K562 (cell line): ENCODE results near the gene PLCL1. TPM values are rescaled to one million over a fixed set of nuclear protein-coding genes. Genes with fewer than 3 reads are reported as not detected.
A peak's percentile ranks its signal among the peaks of the same experiment; 100 is the strongest.

Experiments
- ATAC-seq: fragments of 200-7000 bp; cut with Tn5 transposase; 3 replicates; pipeline ENCODE4 v1.9.1; 2020; ENCODE audit warnings: moderate library complexity
- BruUV-seq: library from RNA; stranded (reverse); fragments of 400-500 nt; replicated peaks from 2 replicates; lab custom pipeline; 2021; lab: Mats Ljungman, UMichigan
- CTCF ChIA-PET: fragments of 300-600 bp; formaldehyde crosslinking; extraction: SDS; loops from one replicate; lab custom pipeline; 2021; ENCODE audit warnings: low intra/inter-chr PET ratio; lab: Yijun Ruan, JAX
- POLR2A ChIA-PET: fragments of 300-600, 350-650 bp; sonication (Branson Sonifier 250); formaldehyde crosslinking; extraction: SDS; loops from one replicate; lab custom pipeline; 2021; ENCODE audit warnings: antibody characterized with exemption, inconsistent platforms; lab: Yijun Ruan, JAX
- DNase-seq, 4 experiments: peaks; one replicate each; pipeline versions ENCODE4 v3.0.0 to v3.0.0-alpha.2; 2011 to 2018; ENCODE audit warnings: low spot score in 3 of 4, mixed read lengths in 3 of 4; ENCODE audit errors: extremely low read depth in 1 of 4
- FAIRE-seq: peaks from 2 replicates; lab custom pipeline; 2011; peaks lifted over from hg19 to GRCh38; lab: Jason Lieb, UNC
- H2AFZ ChIP-seq: 2 replicates; pipeline ENCODE4 v1.6.0; 2011; ENCODE audit warnings: low read depth, low read length, control low read depth, inconsistent platforms
- H3K27ac ChIP-seq: fragments of 200-600 bp; 3 replicates; pipeline ENCODE4 v1.8.0; 2011; ENCODE audit warnings: low read depth, mild to moderate bottlenecking, control low read depth, inconsistent platforms, low read length, moderate library complexity, mixed read lengths; ENCODE audit errors: extremely low read depth
- H3K27me3 ChIP-seq, 2 experiments: fragments of 300-600 bp in 1 of 2; 2 replicates in 1 of 2; 3 replicates in 1 of 2; pipeline versions ENCODE4 v1.6.0 to v1.8.0; 2011; ENCODE audit warnings: inconsistent platforms in 2 of 2, low read length in 2 of 2, mild to moderate bottlenecking in 1 of 2, mixed read lengths in 1 of 2, moderate library complexity in 1 of 2; ENCODE audit not compliant: control insufficient read depth in 2 of 2, insufficient read depth in 2 of 2
- H3K36me3 ChIP-seq: fragments of 300-600 bp; 3 replicates; pipeline ENCODE4 v1.8.0; 2011; ENCODE audit warnings: mild to moderate bottlenecking, low read length, inconsistent platforms; ENCODE audit not compliant: control insufficient read depth, insufficient read depth
- H3K4me1 ChIP-seq, 2 experiments: fragments of 200-600 bp in 1 of 2; replicated peaks in 1 of 2; 2 replicates in 1 of 2; 3 replicates in 1 of 2; pipeline versions ENCODE4 v1.5.1 to v1.8.0; 2011; ENCODE audit warnings: inconsistent platforms in 2 of 2, low read length in 2 of 2, mild to moderate bottlenecking in 1 of 2, mixed read lengths in 1 of 2, moderate library complexity in 1 of 2; ENCODE audit not compliant: control insufficient read depth in 2 of 2, insufficient read depth in 2 of 2
- H3K4me2 ChIP-seq: 2 replicates; pipeline ENCODE4 v1.6.1; 2011; ENCODE audit warnings: low read length, control low read depth, inconsistent platforms, mixed read lengths; ENCODE audit not compliant: insufficient read depth
- H3K4me3 ChIP-seq: fragments of 200-600 bp; sonication (generic), shearing (Covaris generic); 2 replicates; pipeline ENCODE4 v1.5.1; 2016; ENCODE audit warnings: control low read depth, inconsistent platforms
- H3K79me2 ChIP-seq: fragments of 200-600 bp; 3 replicates; pipeline ENCODE4 v1.8.0; 2011; ENCODE audit warnings: low read length, inconsistent platforms; ENCODE audit not compliant: control insufficient read depth, insufficient read depth
- H3K9ac ChIP-seq, 2 experiments: 2 replicates each; pipeline versions ENCODE4 v1.6.0 to v1.6.1; 2011; ENCODE audit warnings: low read depth in 2 of 2, low read length in 2 of 2, control low read depth in 1 of 2, inconsistent platforms in 1 of 2, mild to moderate bottlenecking in 1 of 2, mixed read lengths in 1 of 2; ENCODE audit not compliant: insufficient read depth in 1 of 2
- H3K9me1 ChIP-seq: one replicate; pipeline ENCODE4 v1.6.0; 2011; ENCODE audit warnings: inconsistent platforms, mild to moderate bottlenecking, low read length, moderate library complexity; ENCODE audit not compliant: control insufficient read depth, insufficient read depth
- H3K9me3 ChIP-seq: replicated peaks from 2 replicates; pipeline ENCODE4 v1.5.1; 2011; ENCODE audit warnings: low read depth, low read length, inconsistent platforms; ENCODE audit not compliant: control insufficient read depth, insufficient read depth
- H4K20me1 ChIP-seq: replicated peaks from 2 replicates; pipeline ENCODE4 v1.6.1; 2011; ENCODE audit warnings: low read length, inconsistent platforms, mixed read lengths; ENCODE audit not compliant: control insufficient read depth, insufficient read depth
- ARHGAP35 ChIP-seq: fragments of 450-650 bp; IDR thresholded peaks from 2 replicates; pipeline ENCODE4 v1.6.1; 2018; ENCODE audit not compliant: partially characterized antibody
- ATF1 ChIP-seq, 2 experiments: fragments of 450-650 bp in 1 of 2; IDR thresholded peaks; 2 replicates each; pipeline ENCODE4 v1.6.1; 2016; ENCODE audit warnings: missing compliant biosample characterization in 1 of 2, missing genetic modification characterization in 1 of 2
- CBFA2T2 ChIP-seq: fragments of 450-650 bp; conservative IDR thresholded peaks from 2 replicates; pipeline ENCODE4 v1.6.1; 2017; ENCODE audit warnings: mild to moderate bottlenecking
- HDAC6 ChIP-seq: IDR thresholded peaks from 2 replicates; pipeline ENCODE4 v1.6.1; 2012; ENCODE audit warnings: low read depth, mild to moderate bottlenecking, control low read depth, inconsistent platforms, low read length, moderate library complexity
- HDGF ChIP-seq: fragments of 450-650 bp; IDR thresholded peaks from 2 replicates; pipeline ENCODE4 v1.6.1; 2016
- HMG20A ChIP-seq: fragments of 450-650 bp; formaldehyde crosslinking; conservative IDR thresholded peaks from 2 replicates; pipeline ENCODE4 v1.4.0; 2020; ENCODE audit warnings: mild to moderate bottlenecking, mixed read lengths
- NFIC ChIP-seq: fragments of 450-650 bp; IDR thresholded peaks from 2 replicates; pipeline ENCODE4 v1.6.1; 2017; ENCODE audit warnings: mild to moderate bottlenecking, inconsistent platforms
- NRF1 ChIP-seq, 2 experiments: fragments of 450-650 bp; IDR thresholded peaks in 1 of 2; conservative IDR thresholded peaks in 1 of 2; 2 replicates each; pipeline ENCODE4 v1.6.1; 2014; ENCODE audit warnings: mild to moderate bottlenecking in 2 of 2
- PYGO2 ChIP-seq: fragments of 450-650 bp; IDR thresholded peaks from 2 replicates; pipeline ENCODE4 v1.6.1; 2016; ENCODE audit warnings: mild to moderate bottlenecking, missing genetic modification characterization, moderate library complexity, missing compliant biosample characterization
- RBM17 ChIP-seq: fragments of 200-400 bp; formaldehyde crosslinking; IDR thresholded peaks from 2 replicates; pipeline ENCODE4 v1.6.1; 2017; ENCODE audit warnings: low read depth, mild to moderate bottlenecking, low read length, borderline replicate concordance
- RCOR1 ChIP-seq, 2 experiments: IDR thresholded peaks; 2 replicates each; pipeline ENCODE4 v1.6.1; 2012; ENCODE audit warnings: low read depth in 2 of 2, low read length in 2 of 2, borderline replicate concordance in 1 of 2, improper control_type of control experiment in 1 of 2
- SP1 ChIP-seq: sonication (generic); formaldehyde crosslinking; IDR thresholded peaks from 2 replicates; pipeline ENCODE4 v1.8.1; 2022; ENCODE audit warnings: mild to moderate bottlenecking, missing genetic modification reagents
- THRAP3 ChIP-seq: fragments of 450-650 bp; IDR thresholded peaks from 2 replicates; pipeline ENCODE4 v1.6.1; 2016; ENCODE audit warnings: mild to moderate bottlenecking, inconsistent platforms, borderline replicate concordance
- ZKSCAN3 ChIP-seq: fragments of 250-450 bp; sonication (Bioruptor Pico); IDR thresholded peaks from 2 replicates; pipeline ENCODE4 v1.4.0; 2020
- ZNF316 ChIP-seq: fragments of 450-650 bp; IDR thresholded peaks from 2 replicates; pipeline ENCODE4 v1.6.1; 2016
- ZNF77 ChIP-seq: fragments of 250-450 bp; sonication (Bioruptor Pico); IDR thresholded peaks from 2 replicates; pipeline ENCODE4 v1.5.0; 2020
- ZNF79 ChIP-seq: fragments of 250-450 bp; sonication (Bioruptor Pico); IDR thresholded peaks from 2 replicates; pipeline ENCODE4 v1.4.0; 2020; ENCODE audit warnings: low read depth, mild to moderate bottlenecking, moderate library complexity
- WGBS: fragments of 100-300 bp; shearing (Covaris generic); methylation state at CpG from one replicate; pipeline ENCODE4 v1.1.6; 2016; ENCODE audit warnings: low coverage, mixed read lengths; ENCODE audit not compliant: insufficient coverage; ENCODE audit errors: missing lambda C conversion rate; 5-methylcytosine and 5-hydroxymethylcytosine counted together
- in situ Hi-C: fragments of 300-500 bp; cut with MboI; formaldehyde crosslinking; loops from 4 replicates; pipeline ENCODE4 v1.15.0; 2018; ENCODE audit warnings: inconsistent platforms, mixed read lengths
- intact Hi-C: fragments of 100-400 bp; cut with micrococcal nuclease; formaldehyde crosslinking; loops from 2 replicates; pipeline ENCODE4 v1.14.2; 2022
- polyA plus RNA-seq, 8 experiments: library from polyadenylated mRNA; depleted of rRNA in 4 of 8; stranded (reverse) in 5 of 8; unstranded in 3 of 8; fragments of >200 nt; fragmentation: Nextera tagmentation in 2 of 8; fragmentation: Illumina TruSeq in 1 of 8; extraction: Ambion mirVana in 2 of 8; extraction: Trizol in 1 of 8; gene quantifications; 2 replicates each; pipeline versions ENCODE4 v1.2.1 to v1.2.3, GENCODE V29; 2011 to 2014; ENCODE audit warnings: inconsistent platforms in 1 of 8, missing spikeins in 1 of 8
- total RNA-seq, 7 experiments: library from RNA; depleted of rRNA in 6 of 7; stranded (reverse); fragments of >200 nt in 6 of 7; fragmentation: Illumina TruSeq in 2 of 7; extraction: Trizol in 2 of 7; gene quantifications; 2 replicates each; pipeline versions ENCODE4 v1.2.1 to v1.2.3, GENCODE V29; 2011 to 2021; ENCODE audit warnings: low replicate concordance in 1 of 7
- TF ChIP-seq, protein P1 (sequence below), 2 experiments: fragments of 450-650 bp in 1 of 2; sonication (generic) in 1 of 2; formaldehyde crosslinking in 1 of 2; IDR thresholded peaks in 1 of 2; conservative IDR thresholded peaks in 1 of 2; 2 replicates each; pipeline versions ENCODE4 v1.6.1 to v1.8.1; 2016 to 2023; ENCODE audit warnings: mild to moderate bottlenecking in 2 of 2, moderate library complexity in 2 of 2, inconsistent platforms in 1 of 2, missing genetic modification reagents in 1 of 2
- TF ChIP-seq, protein P2 (sequence below): fragments of 200-400 bp; formaldehyde crosslinking; IDR thresholded peaks from 2 replicates; pipeline ENCODE4 v1.6.1; 2017; ENCODE audit warnings: mild to moderate bottlenecking, low read depth, low read length, moderate library complexity

The PLCL1 gene
- total and polyA plus RNA-seq, 9 of the 15 experiments (the other 6 are each of a cell fraction or from before 2014, with no cell fraction given): 2.0 to 17.7 (median 8.6) TPM

DNA sequence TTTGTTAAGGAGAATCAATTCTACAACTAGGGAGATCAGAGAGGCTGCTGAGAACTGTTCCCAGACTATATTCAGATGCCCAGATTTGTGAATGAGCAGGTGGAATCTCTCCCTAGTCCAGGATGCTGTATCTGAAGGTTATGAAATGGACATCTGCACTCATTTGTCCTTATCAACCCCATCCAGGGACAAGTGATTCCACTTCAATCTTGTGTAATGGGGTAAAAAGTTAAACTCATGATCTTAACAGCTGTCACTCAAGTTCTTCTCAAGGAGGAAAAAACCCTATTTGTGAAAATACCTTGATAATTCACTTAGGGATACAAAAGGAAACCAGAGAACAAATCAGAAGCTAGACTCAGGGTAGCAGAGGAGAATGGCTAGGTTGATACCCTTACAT is 144.8 kb downstream of the PLCL1 start (continued):
- no peak for TF ChIP-seq ATF1 (CRISPR knock-in tag; IDR thresholded peaks at IDR 0.05)
- TF ChIP-seq ATF1 (tag; IDR thresholded peaks at IDR 0.05): no peak
- no peak for TF ChIP-seq THRAP3
- TF ChIP-seq PYGO2 (tag): no peak
- no peak for TF ChIP-seq ZNF79 (CRISPR knock-in tag)
- TF ChIP-seq, protein P1, sequence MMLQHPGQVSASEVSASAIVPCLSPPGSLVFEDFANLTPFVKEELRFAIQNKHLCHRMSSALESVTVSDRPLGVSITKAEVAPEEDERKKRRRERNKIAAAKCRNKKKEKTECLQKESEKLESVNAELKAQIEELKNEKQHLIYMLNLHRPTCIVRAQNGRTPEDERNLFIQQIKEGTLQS (IDR thresholded peaks at IDR 0.05): 0 out of 2 replicates have a peak, but pooled peaks have one; percentile 12
- TF ChIP-seq, protein P1 (CRISPR knock-in tag; conservative IDR thresholded peaks at IDR 0.05): no peak
- peak; percentile 38 to 97; a peak in 3 of 4 replicates for TF ChIP-seq RCOR1 (IDR thresholded peaks at IDR 0.05; ENCODE audit: borderline replicate concordance in 1 of 2, low read depth in 2 of 2, low read length in 2 of 2)
- TF ChIP-seq ZNF316: no peak
- TF ChIP-seq NFIC: peak; percentile 27; the same call in 1 of the 2 replicates
- no peak for TF ChIP-seq ZNF77 (CRISPR knock-in tag)
- TF ChIP-seq CBFA2T2: peak; percentile 80
- TF ChIP-seq RBM17: no peak
- no peak for TF ChIP-seq ARHGAP35
- TF ChIP-seq, all 486 proteins: peak for 26

DNA sequence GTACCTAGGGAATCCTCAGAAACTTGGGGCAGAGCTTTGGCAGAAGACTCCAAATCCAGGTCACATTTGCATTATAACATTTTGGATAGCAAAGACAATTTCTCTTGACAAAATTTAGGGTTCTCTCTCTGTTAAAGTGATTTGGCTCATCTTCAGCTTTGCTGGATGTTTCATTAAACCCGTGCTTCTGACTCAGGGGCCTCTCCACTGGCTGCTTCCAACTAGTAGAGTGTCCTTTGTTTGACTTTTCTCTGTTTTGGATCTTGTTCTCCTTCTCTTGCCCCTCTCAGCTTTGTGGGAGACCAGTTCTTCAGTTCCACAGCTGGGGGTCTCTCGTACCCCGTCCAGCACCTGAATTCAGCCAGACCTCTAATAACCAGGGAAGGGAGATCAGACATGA is 145.6 kb downstream of the PLCL1 start:
- WGBS: 72% methylated on average over 2 of the region's 3 CpGs
- Histone ChIP-seq H3K27ac (no peak overlapping the region), H3K4me1 (peaks cover 0 to 20% of the 10 kb centered on the region in 2 experiments; a peak in 4 of 5 replicates), H3K4me2 (no peak overlapping the region), H3K9me3 (no peaks in the 10 kb centered on the region), H4K20me1 (no peaks in the 10 kb centered on the region), H3K27me3 (no peaks in the 10 kb centered on the region), H3K4me3 (no peak overlapping the region), H3K9ac (no peak overlapping the region), H2AFZ (no peak overlapping the region), H3K9me1 (no peaks in the 10 kb centered on the region), H3K79me2 (peaks cover 84% of the 10 kb centered on the region), H3K36me3 (no peaks in the 10 kb centered on the region)
- ATAC-seq: no peak
- no peak for FAIRE-seq
- BruUV-seq: no TSS peak
- intact Hi-C loops: no loop called here
- no peak for DNase-seq
- ChIA-PET POLR2A (no interaction called here), CTCF (no interaction called here)
- in situ Hi-C loops: no loop called here
- TF ChIP-seq HMG20A (CRISPR knock-in tag): no peak
- TF ChIP-seq SP1: no peak
- TF ChIP-seq, protein P2, sequence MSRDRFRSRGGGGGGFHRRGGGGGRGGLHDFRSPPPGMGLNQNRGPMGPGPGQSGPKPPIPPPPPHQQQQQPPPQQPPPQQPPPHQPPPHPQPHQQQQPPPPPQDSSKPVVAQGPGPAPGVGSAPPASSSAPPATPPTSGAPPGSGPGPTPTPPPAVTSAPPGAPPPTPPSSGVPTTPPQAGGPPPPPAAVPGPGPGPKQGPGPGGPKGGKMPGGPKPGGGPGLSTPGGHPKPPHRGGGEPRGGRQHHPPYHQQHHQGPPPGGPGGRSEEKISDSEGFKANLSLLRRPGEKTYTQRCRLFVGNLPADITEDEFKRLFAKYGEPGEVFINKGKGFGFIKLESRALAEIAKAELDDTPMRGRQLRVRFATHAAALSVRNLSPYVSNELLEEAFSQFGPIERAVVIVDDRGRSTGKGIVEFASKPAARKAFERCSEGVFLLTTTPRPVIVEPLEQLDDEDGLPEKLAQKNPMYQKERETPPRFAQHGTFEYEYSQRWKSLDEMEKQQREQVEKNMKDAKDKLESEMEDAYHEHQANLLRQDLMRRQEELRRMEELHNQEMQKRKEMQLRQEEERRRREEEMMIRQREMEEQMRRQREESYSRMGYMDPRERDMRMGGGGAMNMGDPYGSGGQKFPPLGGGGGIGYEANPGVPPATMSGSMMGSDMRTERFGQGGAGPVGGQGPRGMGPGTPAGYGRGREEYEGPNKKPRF: no peak
- no peak for TF ChIP-seq NRF1 (conservative IDR thresholded peaks at IDR 0.05 in 1 of 2, IDR thresholded peaks at IDR 0.05 in 1 of 2)
- TF ChIP-seq ZNF316: no peak
- no peak for TF ChIP-seq ZKSCAN3 (CRISPR knock-in tag)
- TF ChIP-seq HDAC6: no peak
- no peak for TF ChIP-seq CBFA2T2
- no peak for TF ChIP-seq HDGF
